ENCODE results near the gene MTMR10.

GRCh38 chr15:31039961-31040360 is 48.5 kb upstream of the MTMR10 start:
- TF ChIP-seq CTCF (IDR thresholded peaks at IDR 0.05) (no peak), POLR2A (IDR thresholded peaks at IDR 0.05) (no peak), POLR2AphosphoS5 (IDR thresholded peaks at IDR 0.05) (no peak)
